OCI-LY7 (cell line): ENCODE measurements around the gene CCDC33. TPM values are rescaled to one million over a fixed set of nuclear protein-coding genes. Genes with fewer than 3 reads are reported as not detected.

ENCODE experiments used
- BruUV-seq: library from RNA; stranded (reverse); fragments of 400-500 nt; replicated peaks from 2 replicates; lab custom pipeline; 2021; lab: Mats Ljungman, UMichigan
- CTCF ChIA-PET: fragments of 300-600 bp; sonication (Branson Sonifier 250); formaldehyde crosslinking; loops from one replicate; lab custom pipeline; 2022; ENCODE audit warnings: antibody characterized with exemption; ENCODE audit not compliant: unreplicated experiment; lab: Charles Lee
- POLR2A ChIA-PET: fragments of 300-600 bp; sonication (Branson Sonifier 250); formaldehyde crosslinking; loops from one replicate; lab custom pipeline; 2022; ENCODE audit warnings: antibody characterized with exemption; lab: Charles Lee
- DNase-seq: peaks from one replicate; pipeline ENCODE4 v3.0.0-alpha.2; 2015; ENCODE audit warnings: low spot score
- H2AFZ ChIP-seq: fragments of 200-600 bp; sonication (generic), shearing (Covaris generic); 2 replicates; pipeline ENCODE4 v1.6.1; 2014; ENCODE audit warnings: mild to moderate bottlenecking, antibody characterized with exemption, low read length, moderate library complexity
- H3K27ac ChIP-seq: fragments of 200-600 bp; sonication (generic); 2 replicates; pipeline ENCODE4 v1.5.1; 2014; ENCODE audit warnings: mixed run types, low read depth, mild to moderate bottlenecking, moderate library complexity, low read length, inconsistent platforms; ENCODE audit not compliant: poor library complexity, severe bottlenecking
- H3K36me3 ChIP-seq: fragments of 200-600 bp; sonication (generic); 2 replicates; pipeline ENCODE4 v1.6.1; 2014; ENCODE audit warnings: mild to moderate bottlenecking, antibody characterized with exemption, low read length, moderate library complexity, mixed read lengths; ENCODE audit not compliant: insufficient read depth
- H3K4me1 ChIP-seq: fragments of 200-600 bp; sonication (generic); 2 replicates; pipeline ENCODE4 v1.5.1; 2014; ENCODE audit warnings: mild to moderate bottlenecking, low read length; ENCODE audit not compliant: insufficient read depth, poor library complexity, severe bottlenecking
- H3K4me2 ChIP-seq: fragments of 200-600 bp; sonication (generic); 2 replicates; pipeline ENCODE4 v1.6.1; 2014; ENCODE audit warnings: mild to moderate bottlenecking, low read length
- H3K4me3 ChIP-seq: fragments of 200-600 bp; sonication (generic); 2 replicates; pipeline ENCODE4 v1.5.1; 2014; ENCODE audit warnings: mild to moderate bottlenecking, low read depth, low read length; ENCODE audit not compliant: poor library complexity, severe bottlenecking
- H3K79me2 ChIP-seq: fragments of 200-600 bp; sonication (generic); 2 replicates; pipeline ENCODE4 v1.6.1; 2016; ENCODE audit warnings: low read depth, mild to moderate bottlenecking, low read length, moderate library complexity, mixed read lengths; ENCODE audit not compliant: insufficient read depth
- H3K9me2 ChIP-seq: fragments of 200-600 bp; sonication (generic); 2 replicates; pipeline ENCODE4 v1.6.1; 2016; ENCODE audit warnings: mild to moderate bottlenecking, low read length, mixed read lengths; ENCODE audit not compliant: insufficient read depth
- H3K9me3 ChIP-seq: fragments of 200-600 bp; sonication (generic); 2 replicates; pipeline ENCODE4 v1.6.1; 2014; ENCODE audit warnings: mild to moderate bottlenecking, mixed run types, low read length, mixed read lengths
- H4K20me1 ChIP-seq: fragments of 200-600 bp; sonication (generic); 2 replicates; pipeline ENCODE4 v1.6.1; 2014; ENCODE audit warnings: mild to moderate bottlenecking, antibody characterized with exemption, low read length, moderate library complexity, mixed read lengths; ENCODE audit not compliant: insufficient read depth
- CTCF ChIP-seq: fragments of 200-600 bp; sonication (generic); conservative IDR thresholded peaks from 2 replicates; pipeline ENCODE4 v1.5.1; 2014; ENCODE audit warnings: mild to moderate bottlenecking, antibody characterized with exemption, low read length, moderate library complexity, mixed read lengths
- EZH2phosphoT487 ChIP-seq: fragments of 200-600 bp; sonication (generic); IDR thresholded peaks from 2 replicates; pipeline ENCODE4 v1.6.1; 2018; ENCODE audit warnings: low read depth, borderline replicate concordance, mild to moderate bottlenecking, mixed run types, antibody characterized with exemption, low read length, moderate library complexity, mixed read lengths
- intact Hi-C: fragments of 100-400 bp; cut with micrococcal nuclease; formaldehyde crosslinking; loops from one replicate; pipeline ENCODE4 v1.10.0; 2022; ENCODE audit not compliant: unreplicated experiment
- total RNA-seq, 2 experiments: library from RNA; depleted of rRNA in 1 of 2; stranded (reverse); fragments of >200 nt in 1 of 2; shearing (Covaris generic) in 1 of 2; gene quantifications; 2 replicates each; pipeline ENCODE4 v1.2.3, GENCODE V29; 2014 to 2022

CCDC33 gene
- total RNA-seq, 2 experiments from 2014 or later = not detected

GRCh38 chr15:74275957-74276356 lies 39.8 kb downstream of the CCDC33 start:
- BruUV-seq = no TSS peak
- Histone ChIP-seq H3K4me3 (no peak overlapping the region), H3K9me2 (no peaks in the 10 kb centered on the region), H3K36me3 (no peaks in the 10 kb centered on the region), H3K79me2 (no peaks in the 10 kb centered on the region), H3K9me3 (no peaks in the 10 kb centered on the region), H3K27ac (no peak overlapping the region), H3K4me1 (no peaks in the 10 kb centered on the region), H2AFZ (no peak overlapping the region), H4K20me1 (no peaks in the 10 kb centered on the region), H3K4me2 (no peak overlapping the region)
- intact Hi-C loops = no loop called here
- DNase-seq = peak; percentile 19
- POLR2A ChIA-PET = no interaction called here
- CTCF ChIA-PET = no interaction called here
- no peak for TF ChIP-seq EZH2phosphoT487
- no peak for TF ChIP-seq CTCF

- Histone ChIP-seq H3K9me3 (no peaks in the 10 kb centered on the region), H3K4me3 (no peak overlapping the region), H3K9me2 (no peaks in the 10 kb centered on the region), H3K79me2 (no peaks in the 10 kb centered on the region), H2AFZ (no peak overlapping the region), H3K4me2 (no peak overlapping the region), H3K27ac (no peak overlapping the region), H3K36me3 (no peaks in the 10 kb centered on the region), H3K4me1 (no peaks in the 10 kb centered on the region), H4K20me1 (no peaks in the 10 kb centered on the region)
- ChIA-PET POLR2A (no interaction called here), CTCF (no interaction called here)
- TF ChIP-seq EZH2phosphoT487 = no peak
- no peak for TF ChIP-seq CTCF
- DNase-seq = no peak
- intact Hi-C loops = no loop called here
- BruUV-seq = no TSS peak
Observed at GRCh38 chr15:74276560-74276959, 40.4 kb downstream of the CCDC33 start.

DNA sequence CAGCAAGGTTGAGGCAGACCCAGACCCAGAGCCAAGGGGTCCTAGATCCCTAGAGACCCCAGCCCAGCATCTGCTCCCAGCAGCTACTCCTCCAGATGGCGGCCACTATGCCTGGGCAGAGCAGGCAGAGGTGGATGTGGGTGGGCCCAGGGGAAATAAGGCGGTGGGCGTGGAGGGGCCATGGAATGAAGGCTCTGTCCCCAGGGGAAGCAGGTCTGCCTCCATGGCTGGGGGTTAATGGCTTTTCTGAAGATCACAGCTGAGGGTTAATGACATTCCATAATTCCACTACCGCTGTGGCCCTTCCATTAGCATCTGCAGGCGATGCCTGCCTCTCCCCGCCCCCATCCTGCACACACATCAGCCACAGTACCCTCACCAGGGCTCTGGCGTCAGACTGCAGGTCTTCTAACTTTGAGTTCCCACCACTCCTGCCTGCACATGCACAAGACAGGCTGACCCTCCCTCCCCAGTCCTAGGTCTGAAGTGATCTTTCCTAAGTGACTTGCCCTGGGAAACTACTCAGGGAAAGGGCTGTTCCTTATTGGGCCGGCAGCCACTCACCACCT lies 41.2 kb downstream of the CCDC33 start:
- no peak overlapping the region for H3K4me3 ChIP-seq
- POLR2A ChIA-PET = no interaction called here
- BruUV-seq = no TSS peak
- H4K20me1 ChIP-seq = no peaks in the 10 kb centered on the region
- DNase-seq = no peak
- H3K9me3 ChIP-seq = no peaks in the 10 kb centered on the region
- no peaks in the 10 kb centered on the region for H3K4me1 ChIP-seq
- no peak overlapping the region for H3K27ac ChIP-seq
- no peaks in the 10 kb centered on the region for H3K36me3 ChIP-seq
- no peak overlapping the region for H3K4me2 ChIP-seq
- no peak overlapping the region for H2AFZ ChIP-seq
- TF ChIP-seq CTCF (no peak), EZH2phosphoT487 (no peak)
- intact Hi-C loops = no loop called here
- CTCF ChIA-PET = no interaction called here
- H3K9me2 ChIP-seq = no peaks in the 10 kb centered on the region
- no peaks in the 10 kb centered on the region for H3K79me2 ChIP-seq
